Activated T-cell treated with anti-CD3 and anti-CD28 coated beads, Interleukin-2, amount 50 U/mL, for 48 hours (primary cell): ENCODE measurements around the gene FMN2.

Source experiments
- DNase-seq, 2 experiments: peaks; one replicate each; pipeline ENCODE4 v3.0.0-alpha.2; 2020

FMN2 gene

GRCh38 chr1:240462277-240462676 is 370.6 kb downstream of the FMN2 start:
- DNase-seq = no peak

GRCh38 chr1:240462766-240463395 is 371.2 kb downstream of the FMN2 start:
- DNase-seq = no peak

GRCh38 chr1:240464099-240464498 is 372.4 kb downstream of the FMN2 start:
- no peak for DNase-seq

- DNase-seq = no peak
Observed at GRCh38 chr1:240465531-240465940, 373.9 kb downstream of the FMN2 start.

- DNase-seq = no peak
Observed at GRCh38 chr1:240466509-240466908, 374.8 kb downstream of the FMN2 start.

- DNase-seq = no peak
Observed at GRCh38 chr1:240467895-240468294, 376.2 kb downstream of the FMN2 start.

GRCh38 chr1:240468656-240469055 is 377.0 kb downstream of the FMN2 start:
- DNase-seq = no peak

GRCh38 chr1:240474133-240474614 is 382.5 kb downstream of the FMN2 start:
- no peak for DNase-seq

- no peak for DNase-seq
Observed at GRCh38 chr1:240475832-240476231, 384.1 kb downstream of the FMN2 start.

GRCh38 chr1:240478536-240478935 is 386.9 kb downstream of the FMN2 start:
- DNase-seq = no peak

GRCh38 chr1:240484804-240485443 is 393.2 kb downstream of the FMN2 start:
- DNase-seq = no peak

GRCh38 chr1:240486611-240487010 is 394.9 kb downstream of the FMN2 start:
- DNase-seq = no peak

- DNase-seq = no peak
Observed at GRCh38 chr1:240487493-240487892, 395.8 kb downstream of the FMN2 start.

GRCh38 chr1:240491156-240491555 is 399.5 kb downstream of the FMN2 start:
- DNase-seq = no peak

GRCh38 chr1:240491796-240492195 is 400.1 kb downstream of the FMN2 start:
- no peak for DNase-seq

- peak; percentile 19 to 23 for DNase-seq
Observed at GRCh38 chr1:240492832-240493440, 401.3 kb downstream of the FMN2 start.

GRCh38 chr1:240495601-240496000 is 403.9 kb downstream of the FMN2 start:
- no peak for DNase-seq

GRCh38 chr1:240496356-240496755 is 404.7 kb downstream of the FMN2 start:
- no peak for DNase-seq

GRCh38 chr1:240496941-240497340 is 405.3 kb downstream of the FMN2 start:
- no peak for DNase-seq

- DNase-seq = no peak
Observed at GRCh38 chr1:240497908-240498307, 406.2 kb downstream of the FMN2 start.

- DNase-seq = no peak
Observed at GRCh38 chr1:240498335-240498734, 406.7 kb downstream of the FMN2 start.

- DNase-seq = no peak
Observed at GRCh38 chr1:240499012-240499411, 407.3 kb downstream of the FMN2 start.

- no peak for DNase-seq
Observed at GRCh38 chr1:240500647-240501046, 409.0 kb downstream of the FMN2 start.

- no peak for DNase-seq
Observed at GRCh38 chr1:240501115-240501514, 409.4 kb downstream of the FMN2 start.
